ENCODE measurements around the gene TBL3. TPM values are rescaled to one million over a fixed set of nuclear protein-coding genes. Genes with fewer than 3 reads are reported as not detected.
"Not testable (repeated sequence)": the region's sequence is repeated elsewhere in the genome, so short reads cannot be mapped to it uniquely, and the experiment has no call there.

TBL3 gene
- total RNA-seq, 2 donors from 2014 or later = 19.4 to 21.5 TPM

DNA sequence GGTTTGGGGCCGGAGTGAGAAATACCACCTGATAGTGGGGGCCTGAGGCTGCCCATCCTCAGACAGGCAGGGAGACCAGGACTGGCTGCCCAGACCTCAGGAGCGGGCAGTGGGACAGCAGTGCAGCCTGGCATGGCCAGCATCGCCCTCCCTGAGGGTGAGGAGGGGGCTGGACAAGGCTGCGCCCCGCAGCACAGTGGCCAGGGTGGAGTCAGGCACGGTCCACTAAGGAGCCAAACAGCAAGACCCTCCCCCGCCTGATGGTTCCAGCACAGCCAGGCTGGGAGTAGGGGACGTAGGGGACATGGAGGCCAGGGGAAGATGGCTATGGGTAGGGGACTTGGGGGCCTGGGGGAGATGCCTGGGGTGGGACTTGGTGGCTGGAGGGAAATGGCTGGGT is 34.5 kb downstream of the TBL3 start:
- ATAC-seq (no peak), DNase-seq (no peak)
- intact Hi-C loops (cut with DNase I) = no loop called here

DNA sequence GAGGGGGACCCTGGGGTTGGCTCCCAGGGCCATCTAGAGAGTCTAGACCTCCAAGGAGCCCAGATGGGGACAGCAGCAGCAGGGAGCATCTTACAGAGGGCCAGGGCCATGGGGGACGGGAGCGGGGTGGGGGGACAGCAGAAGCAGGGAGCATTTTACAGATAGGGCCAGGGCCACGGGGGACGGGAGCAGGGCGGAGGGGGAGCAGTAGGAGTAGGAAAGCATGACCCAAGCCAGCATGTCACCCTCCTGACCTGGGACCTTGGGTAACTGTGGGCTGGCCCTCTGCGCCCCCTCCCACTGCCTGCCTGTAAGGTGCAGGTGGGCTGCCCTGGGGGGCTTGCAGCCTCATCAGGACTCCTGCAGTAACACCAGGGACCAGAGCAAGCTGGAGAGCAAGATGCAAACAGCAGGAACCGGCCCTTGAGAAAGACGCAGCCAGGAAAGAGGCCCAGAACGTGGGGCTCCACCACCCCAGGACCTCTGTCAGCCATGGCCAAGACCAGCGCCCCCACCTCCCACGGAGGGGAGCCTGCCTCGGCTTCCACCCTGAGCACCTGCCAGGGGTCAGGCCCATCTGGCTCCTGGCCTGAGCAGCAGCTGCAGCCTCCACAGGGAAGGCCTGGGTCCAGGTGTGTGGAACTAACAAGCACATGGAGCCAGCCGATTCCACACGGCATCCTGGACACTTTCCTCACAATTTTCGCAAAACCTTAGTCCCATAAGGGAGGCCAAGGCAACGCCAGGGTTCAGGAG is 35.4 kb downstream of the TBL3 start:
- intact Hi-C loops (cut with DNase I) = no loop called here
- DNase-seq = no peak

DNA sequence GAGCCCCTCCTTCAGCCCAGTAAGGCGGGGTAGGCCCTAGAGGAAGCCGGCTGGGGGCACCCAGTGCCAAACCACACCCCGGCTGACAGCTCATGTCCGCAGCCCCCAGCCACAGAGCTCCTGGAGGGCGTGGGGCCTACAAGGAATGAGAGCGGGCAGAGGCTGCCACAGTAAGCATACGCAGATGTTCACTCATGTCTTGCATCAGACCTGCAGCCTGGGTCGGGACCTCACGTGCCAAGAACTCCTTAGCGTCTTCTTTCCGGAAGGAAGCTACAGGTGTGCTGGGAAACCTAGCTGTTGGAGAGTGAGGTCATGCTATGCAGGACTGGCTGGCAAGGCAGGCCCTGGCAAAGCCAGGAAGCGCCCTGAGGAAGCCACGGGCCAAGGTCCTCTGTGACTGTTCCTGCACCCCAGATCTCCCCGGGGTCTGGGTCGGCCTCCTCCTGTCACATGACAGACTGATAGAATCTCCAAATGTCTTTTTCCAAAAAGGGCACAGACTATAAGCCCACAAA is 36.2 kb downstream of the TBL3 start:
- ATAC-seq (peak in 1 of 2 donors; percentile 60), DNase-seq (peak; percentile 68)
- intact Hi-C loops (cut with DNase I) = no loop called here

More for the DNA sequence above, 35.4 kb downstream of the TBL3 start:
- no peak for ATAC-seq

DNA sequence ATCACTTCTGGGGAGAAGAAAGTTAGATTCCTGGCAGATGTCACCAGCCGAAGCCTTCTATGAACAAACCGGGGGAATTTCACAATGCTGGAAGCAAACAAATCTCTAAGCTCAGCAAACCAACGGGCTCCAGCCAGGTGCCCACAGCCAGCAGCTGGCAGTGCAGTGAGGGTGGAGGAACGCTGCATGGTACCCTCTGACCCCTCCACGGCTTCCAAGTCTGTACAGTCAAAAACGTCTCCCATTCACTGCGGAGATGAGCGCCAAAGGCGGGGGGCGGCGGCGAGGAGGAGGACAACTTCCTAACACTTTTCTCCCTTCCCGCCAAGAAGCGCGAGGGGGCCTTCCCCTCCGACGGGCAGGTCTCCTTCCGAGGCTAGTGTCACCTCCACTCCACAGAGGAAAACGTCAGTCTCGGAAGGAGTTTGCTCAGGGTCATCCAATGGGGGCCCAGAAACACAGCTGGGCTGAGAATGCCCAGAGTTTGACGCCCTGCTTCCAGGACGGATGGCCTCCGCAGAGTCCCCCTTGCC is 36.8 kb downstream of the TBL3 start:
- intact Hi-C loops (cut with DNase I) = no loop called here
- peak; percentile 2 to 3 for ATAC-seq

DNA sequence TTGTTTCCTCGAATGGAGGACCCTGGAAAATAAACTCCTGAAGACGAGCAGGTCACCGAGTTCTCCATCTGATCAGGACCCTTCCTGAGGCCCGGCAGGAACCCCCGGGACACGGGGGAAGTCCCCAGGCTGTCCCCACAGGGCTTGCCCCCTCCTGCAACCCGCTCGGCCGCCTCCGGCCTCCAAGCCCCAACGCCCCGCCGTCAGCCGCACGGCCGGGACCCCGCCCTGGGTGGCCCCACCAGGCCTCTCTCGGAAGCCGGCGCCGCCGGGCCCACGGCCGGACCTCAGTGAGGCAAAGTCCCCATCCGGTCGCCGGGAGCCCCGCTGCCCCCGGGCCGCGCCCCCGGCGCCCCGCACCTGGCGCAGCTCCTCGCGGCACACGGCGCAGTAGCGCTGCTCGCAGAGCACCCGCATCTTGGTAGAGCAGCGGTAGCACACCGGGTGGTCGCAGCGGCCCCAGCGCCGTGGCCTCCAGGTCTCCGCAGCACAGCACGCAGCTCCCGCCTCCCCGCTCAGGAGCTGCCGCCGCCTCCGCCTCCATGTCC is 37.4 kb downstream of the TBL3 start:
- ATAC-seq = peak; percentile 3 to 6
- no peak for DNase-seq
- intact Hi-C loops (cut with DNase I) = no loop called here

More for the DNA sequence above, 36.8 kb downstream of the TBL3 start:
- DNase-seq = no peak

- DNase-seq = peak; percentile 90
- intact Hi-C loops (cut with DNase I) = no loop called here
- ATAC-seq = peak; percentile 93 to 96
Observed at GRCh38 chr16:2009791-2010510, 38.1 kb downstream of the TBL3 start, which contains the start of gene ZNF598. ZNF598 (minus strand) TSS chr16:2009821.

DNA sequence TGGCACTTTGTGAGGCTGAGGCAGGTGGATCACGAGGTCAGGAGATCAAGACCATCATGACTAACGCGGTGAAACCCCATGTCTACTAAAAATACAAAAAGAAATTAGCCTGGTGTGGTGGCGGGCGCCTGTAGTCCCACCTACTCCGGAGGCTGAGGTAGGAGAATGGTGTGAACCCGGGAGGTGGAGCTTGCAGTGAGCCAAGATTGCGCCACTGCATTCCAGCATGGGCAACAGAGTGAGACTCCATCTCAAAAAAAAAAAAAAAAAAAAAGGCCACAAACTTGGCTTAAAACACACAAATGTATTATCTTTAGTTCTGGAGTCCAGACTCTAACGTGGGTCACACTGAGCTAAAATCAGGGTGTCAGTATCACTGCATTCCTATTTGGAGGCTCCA is 39.9 kb downstream of the TBL3 start:
- intact Hi-C loops (cut with DNase I); ATAC-seq; DNase-seq: not testable (repeated sequence)

GRCh38 chr16:2013527-2013926 is 41.7 kb downstream of the TBL3 start:
- ATAC-seq (no peak), DNase-seq (peak; percentile 17)
- intact Hi-C loops (cut with DNase I) = no loop called here

- intact Hi-C loops (cut with DNase I) = no loop called here
Observed at GRCh38 chr16:2015117-2015946, 43.5 kb downstream of the TBL3 start.

GRCh38 chr16:2015947-2016208 is 44.0 kb downstream of the TBL3 start:
- intact Hi-C loops (cut with DNase I) = no loop called here
- ATAC-seq (no peak), DNase-seq (no peak)

More at GRCh38 chr16:2015117-2015946, 43.5 kb downstream of the TBL3 start:
- no peak for ATAC-seq
- DNase-seq = peak; percentile 21

- intact Hi-C loops (cut with DNase I) = no loop called here
- ATAC-seq (no peak), DNase-seq (peak; percentile 24)
Observed at GRCh38 chr16:2016407-2016922, 44.6 kb downstream of the TBL3 start.

DNA sequence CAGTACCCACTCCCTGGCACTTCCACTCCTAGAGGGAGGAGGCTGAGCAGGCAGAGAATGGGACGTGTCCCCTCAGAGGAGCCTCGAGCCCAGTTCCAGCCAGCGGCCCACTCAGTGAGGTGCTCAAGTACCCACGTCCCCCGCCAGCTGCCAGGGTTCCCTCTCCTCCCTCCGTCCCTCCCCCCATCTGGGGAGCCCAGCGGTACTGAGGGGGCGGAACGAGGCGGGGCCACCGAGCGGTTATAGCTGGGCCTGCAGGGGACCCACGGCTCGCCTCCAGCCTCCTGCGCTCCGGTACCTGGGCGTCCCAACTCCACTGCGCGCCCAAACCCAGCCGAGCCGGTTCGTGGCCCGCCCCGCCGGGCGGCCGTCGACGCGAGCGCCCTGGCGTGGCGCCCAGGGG is 47.7 kb downstream of the TBL3 start, which contains the start of gene NPW:
Gene NPW, plus strand, starts transcription at position 268 of the 403 bp plus-strand sequence.
- DNase-seq = no peak
- intact Hi-C loops (cut with DNase I) = no loop called here

GRCh38 chr16:2019921-2020831 is 48.3 kb downstream of the TBL3 start:
- no peak for DNase-seq
- intact Hi-C loops (cut with DNase I) = loop anchor here in 1 of 2 donors (5.0 kb wide), 1 partner anchor 122 kb away; no protein-coding TSS in a partner anchor
- ATAC-seq = no peak

More for the DNA sequence above, 47.7 kb downstream of the TBL3 start, which contains the start of gene NPW:
- no peak for ATAC-seq

GRCh38 chr16:2022723-2023091 is 50.9 kb downstream of the TBL3 start:
- intact Hi-C loops (cut with DNase I) = loop anchor here (2.0 to 5.0 kb wide), 2 partner anchors 118 to 120 kb away; no protein-coding TSS in a partner anchor
- no peak for DNase-seq
- ATAC-seq = peak; percentile 5 to 45

DNA sequence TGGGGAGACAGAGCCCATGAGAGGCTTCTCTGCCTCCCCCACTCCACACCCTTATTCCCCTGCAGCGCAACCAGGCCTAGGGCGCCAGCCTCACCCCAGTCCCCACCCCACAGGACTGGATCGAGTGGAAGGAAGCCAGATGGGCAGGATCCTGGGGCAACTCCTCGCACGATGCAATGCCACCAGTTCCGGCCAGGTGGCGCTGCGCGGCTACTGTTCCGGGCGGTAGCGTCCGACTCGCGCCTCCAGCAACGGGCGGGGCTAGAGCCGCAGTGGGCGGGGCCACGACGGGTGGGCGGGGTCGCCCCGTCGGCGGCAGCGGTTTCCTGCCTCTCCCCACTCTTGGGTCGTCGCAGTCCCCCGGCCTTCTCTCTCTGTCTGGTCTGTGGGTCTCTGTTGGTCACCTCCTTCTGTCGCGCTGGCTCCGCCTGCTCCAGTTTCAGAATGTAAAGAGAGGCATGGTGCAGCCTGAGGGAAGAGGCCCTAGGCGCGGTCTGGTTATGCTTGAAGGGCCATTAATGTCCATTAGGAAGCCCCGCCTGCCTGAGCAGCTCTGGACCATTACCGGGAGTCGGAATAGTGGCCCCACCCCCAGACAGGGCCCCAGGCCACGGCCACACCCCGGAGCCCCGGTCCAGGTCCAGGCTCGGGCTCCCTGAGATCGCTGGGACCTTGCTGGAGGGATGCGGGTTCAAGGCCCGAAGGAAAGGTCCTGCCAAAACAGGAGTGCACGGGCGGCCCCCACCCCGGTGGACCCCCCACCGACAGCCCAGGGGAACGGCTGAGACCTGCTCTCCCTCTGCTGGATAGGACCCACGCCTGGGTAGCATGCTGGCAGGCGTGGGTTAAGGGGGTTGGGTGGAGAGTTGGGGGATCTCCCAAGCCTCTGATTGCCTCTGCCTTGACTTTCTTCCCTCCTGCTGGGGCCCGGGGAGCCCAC is 51.5 kb downstream of the TBL3 start:
- ATAC-seq = peak; percentile 89 to 90
- DNase-seq = peak; percentile 93
- intact Hi-C loops (cut with DNase I) = loop anchor here (2.0 to 5.0 kb wide), 2 partner anchors 117 to 119 kb away; no protein-coding TSS in a partner anchor

DNA sequence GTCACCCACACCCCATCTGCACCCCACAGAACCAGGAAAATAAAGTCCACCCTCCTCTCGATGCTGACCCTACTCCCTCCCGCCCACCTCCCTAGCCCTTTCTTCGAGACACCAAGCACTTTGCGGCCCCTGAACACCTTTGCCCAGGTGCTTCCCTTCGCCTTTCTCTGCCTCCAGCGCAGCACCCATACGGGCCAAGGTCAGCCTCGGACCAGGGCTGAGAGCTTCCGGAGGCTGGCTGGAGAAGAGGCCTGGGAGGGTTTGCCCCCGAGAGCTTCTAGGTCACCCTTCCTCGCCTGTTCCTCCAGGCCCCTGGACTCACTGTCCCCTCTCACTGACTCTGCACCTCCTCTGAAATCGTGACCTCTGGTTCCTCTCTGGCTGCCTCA is 52.2 kb downstream of the TBL3 start:
- intact Hi-C loops (cut with DNase I) = loop anchor here in 1 of 2 donors (5.0 kb wide), 1 partner anchor 118 kb away; no protein-coding TSS in a partner anchor
- no peak for DNase-seq
- ATAC-seq = no peak
